ENCODE measurements around the gene SPDEF.

The SPDEF gene

DNA sequence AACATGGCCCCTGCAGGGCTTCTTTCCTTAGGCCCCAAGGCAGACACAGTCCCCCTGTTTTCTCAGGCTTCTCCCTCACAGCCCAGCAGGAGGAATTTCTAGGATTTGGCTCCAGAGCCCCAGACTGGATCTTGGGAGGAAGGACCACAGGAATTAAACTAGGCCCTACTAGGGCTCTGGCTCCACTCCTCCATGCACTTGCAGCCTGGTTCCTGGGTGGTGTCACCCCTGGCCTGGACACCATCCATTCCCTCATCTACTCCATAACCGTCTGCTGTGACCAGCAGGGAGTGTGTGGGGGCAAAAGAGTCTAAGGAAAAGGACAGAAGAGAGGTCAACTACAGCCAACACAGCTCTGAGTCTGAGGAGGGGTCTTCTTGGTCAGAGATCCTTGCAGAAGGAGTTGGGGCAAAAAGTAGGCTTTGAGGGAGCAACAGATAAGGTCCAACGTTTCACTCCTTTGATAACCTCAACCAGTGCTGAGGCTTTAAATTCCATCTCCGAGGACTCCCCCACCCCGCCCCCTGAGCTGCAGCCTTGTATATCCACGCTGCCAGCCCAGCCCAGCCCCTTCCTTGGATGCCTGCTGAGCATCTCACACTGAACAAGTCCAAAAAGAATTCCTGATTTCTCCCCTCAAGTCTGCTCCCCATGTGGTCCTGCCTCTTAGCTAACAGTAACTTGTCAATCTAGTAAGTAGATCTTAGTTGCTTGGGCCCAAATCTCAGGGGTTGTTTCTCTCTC is 27.9 kb upstream of the SPDEF start:
- DNase-seq (ENCODE audit: low read depth in 1 of 2, low spot score in 1 of 2), result no peak

GRCh38 chr6:34583461-34583860 is 27.3 kb upstream of the SPDEF start:
- no peak for DNase-seq (ENCODE audit: low read depth in 1 of 2, low spot score in 1 of 2)

GRCh38 chr6:34581561-34581920 is 25.4 kb upstream of the SPDEF start:
- no peak for DNase-seq (ENCODE audit: low read depth in 1 of 2, low spot score in 1 of 2)

GRCh38 chr6:34580707-34581560 is 24.8 kb upstream of the SPDEF start:
- DNase-seq (ENCODE audit: low read depth in 1 of 2, low spot score in 1 of 2), result no peak

DNA sequence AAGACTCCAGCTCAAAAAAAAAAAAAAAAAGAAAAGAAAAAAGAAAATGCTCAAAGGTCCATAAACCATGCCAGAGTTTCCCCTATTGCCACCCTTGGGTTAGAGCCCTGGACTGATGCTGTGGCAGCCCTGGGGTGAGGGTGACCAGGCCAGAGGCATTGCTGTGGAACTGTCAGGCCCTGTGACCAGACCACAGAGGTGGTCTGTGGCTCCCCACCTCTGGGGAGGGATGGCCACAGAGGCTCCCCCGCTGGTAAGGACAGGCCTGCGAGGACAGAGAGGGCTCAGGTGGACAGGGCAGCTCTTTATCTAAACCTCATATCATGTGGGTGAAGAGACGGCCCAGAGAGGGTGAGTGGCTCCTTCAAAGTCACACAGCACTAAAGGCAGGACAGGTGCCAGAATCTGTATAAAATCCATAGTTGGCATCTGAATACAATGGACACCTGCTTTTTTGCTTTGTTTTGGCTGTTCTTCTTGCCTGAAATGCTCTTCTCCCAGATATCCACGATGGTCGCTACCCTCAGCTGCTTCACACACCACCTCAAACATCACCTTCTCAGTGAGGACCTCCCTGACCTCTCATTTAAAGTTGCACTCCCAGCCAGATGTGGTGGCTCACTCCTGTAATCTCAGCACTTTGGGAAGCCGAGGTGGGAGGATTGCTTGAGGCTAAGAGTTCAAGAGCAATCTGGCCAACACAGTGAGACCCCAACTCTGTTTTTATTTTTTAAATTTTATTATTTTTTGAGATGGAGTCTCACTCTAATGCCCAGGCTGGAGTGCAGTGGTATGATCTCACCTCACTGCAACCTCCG is 22.5 kb upstream of the SPDEF start:
- no peak for DNase-seq (ENCODE audit: low read depth in 1 of 2, low spot score in 1 of 2)

DNA sequence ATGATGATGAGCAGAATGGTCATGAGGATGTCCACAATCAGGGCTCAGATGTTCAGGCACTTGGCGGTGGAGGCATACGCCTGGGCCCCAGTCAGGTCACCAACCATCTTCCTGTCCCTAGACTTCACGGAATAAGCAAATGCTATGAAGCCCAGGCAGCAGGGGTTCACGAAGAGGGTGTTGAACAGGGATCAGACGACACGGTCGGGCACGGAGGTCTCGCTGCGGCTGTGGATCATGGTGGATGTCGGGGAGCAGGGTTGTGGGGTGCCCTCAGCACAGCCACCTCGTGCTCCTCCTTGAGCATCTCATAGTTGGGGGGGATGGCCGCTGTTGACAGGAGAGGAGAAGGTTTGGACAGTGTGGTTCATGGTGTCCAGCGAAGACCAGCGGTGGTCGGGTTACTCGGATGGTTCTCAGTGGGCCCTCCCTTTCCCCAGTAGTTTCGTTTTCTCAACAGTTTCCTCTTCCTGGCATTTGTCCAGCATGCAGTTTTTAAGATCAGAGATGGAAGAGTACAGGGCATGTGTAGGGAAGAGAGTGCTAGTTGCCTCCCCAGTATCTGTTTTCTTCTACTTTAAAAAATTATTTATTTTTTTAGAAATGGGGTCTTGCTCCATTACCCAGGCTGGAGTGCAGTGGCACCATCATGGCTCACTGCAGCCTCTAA is 20.3 kb upstream of the SPDEF start:
- no peak for DNase-seq (ENCODE audit: low read depth in 1 of 2, low spot score in 1 of 2)

DNA sequence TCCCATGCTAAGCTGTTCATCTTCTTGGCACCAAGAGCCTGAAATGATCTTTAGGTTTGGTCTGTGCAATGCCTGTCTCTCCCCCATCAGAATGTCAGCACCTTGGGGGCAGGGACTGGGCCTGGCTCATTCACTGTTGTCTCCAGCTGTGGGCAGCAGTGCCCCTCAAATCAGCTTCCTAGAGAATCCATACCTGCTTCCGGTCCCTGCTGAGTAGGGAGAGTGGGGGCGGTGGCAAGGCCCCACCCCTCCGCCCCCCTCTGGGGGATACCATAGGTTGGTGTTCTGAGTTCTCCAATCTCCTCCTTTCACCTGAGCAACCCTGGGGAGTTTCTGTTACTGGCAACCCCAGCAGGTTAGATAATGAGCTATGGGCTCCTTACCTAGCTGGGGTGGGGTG is 19.2 kb upstream of the SPDEF start:
- DNase-seq (ENCODE audit: low read depth in 1 of 2, low spot score in 1 of 2), result no peak

DNA sequence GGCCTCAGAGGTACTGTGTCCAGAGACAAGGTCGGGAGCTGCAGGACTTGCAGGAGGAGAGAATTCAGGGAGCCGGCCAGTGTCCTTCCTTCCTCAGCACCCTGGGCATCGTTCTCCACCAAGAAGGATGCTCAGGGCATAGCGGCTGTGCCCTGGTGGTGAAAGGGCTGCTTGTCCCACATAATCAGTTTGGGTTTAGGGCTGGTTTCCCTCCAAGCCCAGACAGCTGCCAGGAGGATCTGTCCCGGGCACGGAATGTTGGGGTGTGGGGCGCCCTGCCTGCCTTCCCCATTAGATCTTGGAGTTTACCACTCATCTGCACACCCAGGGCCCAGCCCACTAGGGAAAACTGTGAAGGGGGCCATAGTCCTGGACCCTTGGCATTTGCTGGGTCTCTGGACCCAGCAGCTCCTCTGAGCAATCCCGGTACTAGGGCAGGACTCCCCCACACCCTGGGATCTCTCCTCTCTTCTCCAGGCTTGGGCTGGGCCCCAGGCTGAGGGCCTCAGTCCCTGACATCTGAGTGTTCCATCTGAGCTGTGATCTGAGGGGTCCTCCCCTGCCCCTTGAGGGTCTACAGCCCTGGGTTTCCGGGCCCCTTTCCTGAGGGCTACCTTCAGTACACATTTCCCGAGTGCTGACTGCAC is 18.6 kb upstream of the SPDEF start:
- no peak for DNase-seq (ENCODE audit: low read depth in 1 of 2, low spot score in 1 of 2)

GRCh38 chr6:34573567-34574183 is 17.5 kb upstream of the SPDEF start:
- no peak for DNase-seq (ENCODE audit: low read depth in 1 of 2, low spot score in 1 of 2)

- DNase-seq (ENCODE audit: low read depth in 1 of 2, low spot score in 1 of 2), result no peak
Observed at GRCh38 chr6:34572585-34572984, 16.5 kb upstream of the SPDEF start.

DNA sequence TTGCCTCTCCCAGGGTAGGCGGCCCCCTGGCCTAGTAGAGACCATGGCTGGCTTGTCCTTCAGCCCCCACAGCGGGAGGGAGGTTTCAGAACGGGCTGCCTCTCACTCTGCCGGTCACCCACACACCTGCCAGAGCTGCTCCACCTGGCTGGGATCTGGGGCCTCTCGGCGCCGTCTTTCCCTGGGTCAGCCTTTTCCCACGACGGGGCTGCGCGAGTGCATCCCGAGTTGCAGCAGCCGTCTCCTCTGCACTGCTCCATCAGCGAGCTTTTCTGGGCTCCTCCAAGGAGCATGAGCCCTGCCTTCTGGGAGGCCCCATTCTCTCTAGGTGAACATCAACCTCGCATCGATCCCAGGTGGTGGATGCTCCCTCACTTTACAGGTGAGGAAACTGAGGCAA is 15.9 kb upstream of the SPDEF start:
- DNase-seq (ENCODE audit: low read depth in 1 of 2, low spot score in 1 of 2), result no peak

DNA sequence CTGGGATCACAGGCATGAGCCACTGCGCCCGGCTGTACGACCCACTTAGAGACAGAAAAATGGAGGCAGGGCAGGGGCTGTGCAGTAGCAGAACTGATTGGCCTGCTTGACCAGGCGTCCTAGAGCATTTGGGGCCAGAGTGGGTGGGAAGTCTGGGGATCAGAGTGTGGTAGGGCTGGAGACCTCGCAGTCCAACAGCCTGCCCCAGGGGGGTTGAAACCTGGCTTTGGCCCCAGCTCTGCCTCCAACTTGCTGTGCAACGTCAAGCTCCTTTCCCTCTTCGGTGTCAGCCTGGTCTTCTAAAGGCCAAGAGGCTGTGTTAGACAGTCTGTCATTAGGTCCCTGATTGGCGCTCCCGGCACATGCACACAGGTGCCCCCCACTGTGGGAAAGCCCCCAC is 15.3 kb upstream of the SPDEF start:
- no peak for DNase-seq (ENCODE audit: low read depth in 1 of 2, low spot score in 1 of 2)

DNA sequence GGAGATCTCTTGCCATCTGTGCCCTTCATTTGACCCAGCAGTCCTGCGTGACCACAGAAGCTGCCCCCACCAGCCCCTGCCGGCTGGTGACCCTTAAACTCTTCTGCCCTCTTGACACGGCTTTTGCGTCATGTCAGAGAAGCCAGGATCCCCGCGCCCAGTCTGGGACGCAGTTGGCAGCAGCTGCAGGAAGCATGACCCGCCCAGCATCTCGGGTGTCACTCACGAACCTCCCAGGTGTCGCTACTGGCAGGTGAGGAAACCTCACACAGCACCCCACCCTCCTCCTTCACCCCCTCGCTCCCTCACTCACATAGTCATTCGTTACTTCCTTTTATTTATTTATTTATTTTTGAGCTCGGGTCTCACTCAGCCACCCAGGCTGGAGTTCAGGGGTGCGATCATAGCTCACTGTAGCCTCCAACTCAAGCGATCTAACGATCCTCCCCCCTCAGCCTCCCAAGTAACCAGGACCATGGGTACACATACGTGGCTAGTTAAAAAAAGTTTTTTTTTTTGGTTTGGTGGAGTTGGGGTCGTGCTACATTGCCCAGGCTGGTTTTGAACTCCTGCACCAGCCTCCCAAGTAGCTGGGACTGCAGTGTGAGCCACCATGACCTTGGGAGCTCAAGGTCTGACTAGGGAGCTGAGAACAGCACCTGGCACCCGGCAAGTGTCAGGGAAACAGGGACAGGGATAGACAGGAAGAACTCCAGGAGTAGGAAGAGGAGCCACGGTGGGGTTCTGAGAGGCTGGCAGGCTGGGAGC is 14.1 kb upstream of the SPDEF start:
- no peak for DNase-seq (ENCODE audit: low read depth in 1 of 2, low spot score in 1 of 2)

GRCh38 chr6:34569361-34569973 is 13.3 kb upstream of the SPDEF start:
- no peak for DNase-seq (ENCODE audit: low read depth in 1 of 2, low spot score in 1 of 2)

GRCh38 chr6:34568341-34569201 is 12.4 kb upstream of the SPDEF start:
- DNase-seq (ENCODE audit: low read depth in 1 of 2, low spot score in 1 of 2), result no peak

DNA sequence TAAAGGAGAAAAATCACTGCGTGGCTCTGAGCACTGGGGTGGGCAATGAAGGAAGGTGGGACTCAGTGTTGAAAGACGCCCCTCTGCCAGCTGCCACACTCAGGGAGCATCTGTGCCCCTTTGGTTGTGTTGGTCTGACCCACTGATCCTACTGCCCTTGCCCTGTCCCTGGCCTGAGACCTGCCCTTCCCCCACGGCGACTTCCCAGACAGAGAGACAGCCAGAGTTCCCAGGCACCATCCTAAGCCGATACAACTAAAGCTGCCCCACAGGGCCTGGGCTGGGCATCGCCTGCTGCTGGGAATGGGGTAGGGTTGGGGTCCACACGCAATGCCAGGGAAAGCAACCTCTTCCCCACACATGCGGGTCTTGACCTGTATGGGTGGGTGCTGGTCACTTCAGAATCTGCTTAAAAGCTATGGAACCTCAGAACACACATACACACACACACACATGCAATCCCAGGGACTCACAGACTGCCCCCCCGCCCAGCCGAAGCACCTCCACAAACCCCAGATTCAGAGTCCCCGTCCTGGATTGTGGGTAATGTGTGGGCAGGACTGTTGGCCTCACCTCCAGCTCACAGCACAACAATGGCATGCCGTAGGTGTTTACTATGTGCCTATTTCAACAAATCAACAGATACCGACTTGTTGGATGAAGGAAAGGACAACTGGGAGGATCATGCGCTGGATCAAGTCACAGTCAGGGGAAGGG is 10.9 kb upstream of the SPDEF start:
- no peak for DNase-seq (ENCODE audit: low read depth in 1 of 2, low spot score in 1 of 2)

DNA sequence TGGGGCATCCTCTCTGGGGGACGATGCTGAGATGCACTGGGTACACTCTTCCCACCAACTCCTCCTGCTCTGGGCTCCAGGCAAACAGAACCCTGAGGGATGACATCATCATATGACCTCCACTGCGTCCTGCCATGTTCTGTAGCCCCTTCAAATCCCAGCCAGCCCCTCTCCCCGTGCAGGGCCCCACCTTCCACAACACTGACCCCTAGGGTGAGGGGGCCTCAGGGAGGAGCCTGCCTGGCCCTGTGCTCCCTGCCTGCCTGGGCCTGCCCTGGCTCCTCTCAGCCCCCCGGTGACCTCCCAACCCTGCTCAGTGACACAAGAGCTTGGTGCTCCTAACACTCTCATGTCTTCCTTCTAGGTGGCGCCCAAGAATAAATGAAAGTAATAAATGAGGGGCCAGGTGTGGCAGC is 9.6 kb upstream of the SPDEF start:
- no peak for DNase-seq (ENCODE audit: low read depth in 1 of 2, low spot score in 1 of 2)

- DNase-seq (ENCODE audit: low read depth in 1 of 2, low spot score in 1 of 2), result no peak
Observed at GRCh38 chr6:34564181-34564580, 8.1 kb upstream of the SPDEF start.

All from activated T-helper 1 cell treated with anti-CD3 and anti-CD28 coated beads, Interleukin-2, amount 50 U/mL, for 16 hours (primary cell).